ENCODE results near the gene GJB3. TPM values are rescaled to one million over a fixed set of nuclear protein-coding genes. Genes with fewer than 3 reads are reported as not detected.

The GJB3 gene
- total RNA-seq, 1 donor from 2014 or later, result not detected

DNA sequence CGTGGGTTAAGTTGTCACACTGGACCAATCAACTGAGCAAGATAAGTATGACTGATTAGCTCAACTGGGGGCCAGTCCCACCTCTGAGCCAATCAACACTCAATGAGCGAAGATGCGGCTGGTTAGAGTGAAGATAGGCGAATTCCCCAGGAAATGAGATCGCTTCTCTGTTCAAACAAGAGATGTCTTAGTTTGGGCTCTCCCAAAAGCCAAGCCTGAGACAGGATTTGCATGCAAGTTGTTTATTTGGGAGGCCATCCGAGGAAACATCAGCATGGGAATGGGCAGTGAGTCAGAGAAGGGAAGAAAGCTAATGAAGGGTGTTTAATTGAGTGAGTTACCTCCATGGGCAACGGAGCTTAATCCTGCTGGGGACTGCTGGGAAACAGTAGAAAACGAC lies 31.0 kb upstream of the GJB3 start:
- H3K36me3 Mint-ChIP-seq (ENCODE audit: low read depth), result no peaks in the 10 kb centered on the region
- intact Hi-C loops (cut with micrococcal nuclease), result no loop called here
- peaks cover 4% of the 10 kb centered on the region for H3K27me3 Mint-ChIP-seq (ENCODE audit: insufficient read depth)
- no peak overlapping the region for H3K4me3 Mint-ChIP-seq
- no peaks in the 10 kb centered on the region for H3K9me3 Mint-ChIP-seq
- H3K4me1 Mint-ChIP-seq (ENCODE audit: low read depth), result no peaks in the 10 kb centered on the region
- no peak for DNase-seq (ENCODE audit: low spot score)
- no peak overlapping the region for H3K27ac Mint-ChIP-seq

DNA sequence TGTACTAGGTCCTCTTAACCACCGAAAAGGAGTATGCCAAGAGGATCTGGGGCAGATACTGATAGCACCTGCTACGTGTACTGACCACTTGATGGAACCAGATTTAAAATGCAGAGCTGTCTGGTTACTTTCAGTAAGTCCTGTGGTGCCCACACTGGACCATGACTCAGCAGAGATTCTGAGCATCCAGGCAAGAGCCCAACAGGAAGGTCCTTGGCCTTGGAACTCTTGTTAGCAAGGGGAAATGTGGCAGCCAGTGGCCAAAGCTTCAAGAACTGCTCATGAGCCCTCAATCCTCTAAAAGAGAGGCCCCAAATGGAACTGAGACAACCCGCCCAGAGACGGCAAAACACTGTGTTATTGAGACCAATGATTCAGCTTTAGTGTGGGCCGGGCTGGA lies 30.4 kb upstream of the GJB3 start:
- H3K27me3 Mint-ChIP-seq (ENCODE audit: insufficient read depth), result peaks cover 4% of the 10 kb centered on the region

DNA sequence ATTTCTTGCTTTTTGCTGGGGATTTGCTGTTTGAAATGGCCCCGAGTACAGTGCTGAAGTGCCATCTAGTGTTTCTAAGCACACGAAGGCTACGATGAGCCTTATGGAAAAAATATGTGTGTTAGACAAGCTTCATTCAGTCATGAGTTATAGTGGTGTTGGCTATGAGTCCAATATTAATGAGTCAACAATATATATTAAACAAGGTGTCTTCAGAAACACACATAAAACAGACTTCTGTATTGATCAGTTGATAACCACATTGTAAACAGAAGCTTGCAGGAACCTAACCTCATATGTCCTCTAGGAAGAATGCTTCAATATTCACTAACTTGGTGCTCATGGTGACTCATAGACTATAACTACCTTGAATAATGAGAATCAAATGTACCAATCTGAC lies 27.9 kb upstream of the GJB3 start:
- H3K27me3 Mint-ChIP-seq (ENCODE audit: insufficient read depth), result peaks cover 6% of the 10 kb centered on the region
- no peak overlapping the region for H3K27ac Mint-ChIP-seq
- H3K9me3 Mint-ChIP-seq, result no peaks in the 10 kb centered on the region
- H3K4me1 Mint-ChIP-seq (ENCODE audit: low read depth), result no peaks in the 10 kb centered on the region
- intact Hi-C loops (cut with micrococcal nuclease), result no loop called here
- H3K36me3 Mint-ChIP-seq (ENCODE audit: low read depth), result no peaks in the 10 kb centered on the region
- no peak overlapping the region for H3K4me3 Mint-ChIP-seq
- no peak for DNase-seq (ENCODE audit: low spot score)

More for the DNA sequence above, 30.4 kb upstream of the GJB3 start:
- Mint-ChIP-seq H3K36me3 (ENCODE audit: low read depth) (no peaks in the 10 kb centered on the region), H3K4me1 (ENCODE audit: low read depth) (no peaks in the 10 kb centered on the region), H3K27ac (no peak overlapping the region), H3K9me3 (no peaks in the 10 kb centered on the region), H3K4me3 (no peak overlapping the region)
- no peak for DNase-seq (ENCODE audit: low spot score)
- intact Hi-C loops (cut with micrococcal nuclease), result no loop called here

DNA sequence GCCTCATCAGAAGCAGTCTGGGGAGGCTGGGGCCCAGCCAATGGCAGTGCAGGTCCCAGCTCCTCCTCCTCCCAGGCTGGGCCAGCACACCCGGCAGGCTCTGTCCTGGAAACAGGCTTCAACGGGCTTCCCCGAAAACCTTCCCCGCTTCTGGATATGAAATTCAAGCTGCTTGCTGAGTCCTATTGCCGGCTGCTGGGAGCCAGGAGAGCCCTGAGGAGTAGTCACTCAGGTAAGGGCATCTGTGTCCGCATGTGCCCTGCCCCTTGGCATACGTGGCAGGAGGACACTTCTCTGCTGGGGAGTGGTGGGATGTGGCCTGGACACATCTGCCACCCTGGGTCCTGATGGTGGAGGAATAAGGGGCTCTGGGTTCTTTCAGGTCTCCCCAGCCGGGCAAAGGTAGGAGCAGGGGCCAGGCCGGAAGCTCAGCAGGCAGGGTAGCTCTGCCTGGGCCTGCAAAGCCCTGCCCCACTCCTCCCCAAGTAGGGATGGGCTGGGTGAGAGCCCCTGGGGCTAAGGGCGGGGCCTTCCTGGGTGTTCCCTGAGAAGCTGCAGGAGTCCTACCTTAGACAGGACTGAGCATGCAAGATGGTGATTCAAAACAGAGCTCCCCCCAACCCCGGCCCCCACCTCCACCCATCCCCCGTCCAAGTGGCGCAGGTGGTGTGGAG lies 25.9 kb upstream of the GJB3 start, which contains the start of gene GJB5:
Gene GJB5 (plus strand): TSS at position 84 of the 674 bp plus-strand sequence. CDS start 2,284 bp downstream, outside the sequence.
- no peak for DNase-seq (ENCODE audit: low spot score)
- no peak within 1 kb of the TSS for H3K27ac Mint-ChIP-seq
- H3K9me3 Mint-ChIP-seq, result no peaks in the 10 kb centered on the region
- no peaks in the 10 kb centered on the region for H3K4me1 Mint-ChIP-seq (ENCODE audit: low read depth)
- intact Hi-C loops (cut with micrococcal nuclease), result no loop called here
- no peak within 1 kb of the TSS for H3K4me3 Mint-ChIP-seq
- H3K36me3 Mint-ChIP-seq (ENCODE audit: low read depth), result no peaks in the 10 kb centered on the region
- peaks cover 7% of the 10 kb centered on the region for H3K27me3 Mint-ChIP-seq (ENCODE audit: insufficient read depth)

DNA sequence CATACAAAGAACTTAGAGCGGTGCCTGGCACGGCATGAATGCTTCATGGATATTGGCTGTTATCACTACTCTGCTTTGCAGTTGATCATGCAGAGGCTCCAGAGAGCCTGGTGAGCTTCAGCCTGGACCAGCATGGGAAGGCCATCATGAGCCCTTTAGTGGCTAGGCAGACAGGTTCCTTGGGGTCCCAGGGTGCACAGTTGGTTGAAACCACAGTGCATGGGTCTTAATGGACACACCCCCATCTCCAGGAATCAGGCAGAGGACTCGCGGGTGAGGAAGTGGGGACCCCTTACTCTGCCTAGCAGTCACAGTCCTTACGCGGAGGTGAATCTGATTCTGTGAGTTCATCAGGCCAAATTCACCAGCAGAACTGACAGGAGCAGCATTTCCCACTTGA lies 25.1 kb upstream of the GJB3 start:
- no peak overlapping the region for H3K4me3 Mint-ChIP-seq
- no peak for DNase-seq (ENCODE audit: low spot score)
- intact Hi-C loops (cut with micrococcal nuclease), result no loop called here
- no peaks in the 10 kb centered on the region for H3K4me1 Mint-ChIP-seq (ENCODE audit: low read depth)
- H3K27me3 Mint-ChIP-seq (ENCODE audit: insufficient read depth), result peaks cover 7% of the 10 kb centered on the region
- no peak overlapping the region for H3K27ac Mint-ChIP-seq
- H3K36me3 Mint-ChIP-seq (ENCODE audit: low read depth), result no peaks in the 10 kb centered on the region
- no peaks in the 10 kb centered on the region for H3K9me3 Mint-ChIP-seq

DNA sequence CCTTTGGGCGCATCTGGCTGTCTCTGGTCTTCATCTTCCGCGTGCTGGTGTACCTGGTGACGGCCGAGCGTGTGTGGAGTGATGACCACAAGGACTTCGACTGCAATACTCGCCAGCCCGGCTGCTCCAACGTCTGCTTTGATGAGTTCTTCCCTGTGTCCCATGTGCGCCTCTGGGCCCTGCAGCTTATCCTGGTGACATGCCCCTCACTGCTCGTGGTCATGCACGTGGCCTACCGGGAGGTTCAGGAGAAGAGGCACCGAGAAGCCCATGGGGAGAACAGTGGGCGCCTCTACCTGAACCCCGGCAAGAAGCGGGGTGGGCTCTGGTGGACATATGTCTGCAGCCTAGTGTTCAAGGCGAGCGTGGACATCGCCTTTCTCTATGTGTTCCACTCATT lies 23.6 kb upstream of the GJB3 start:
- no peak for DNase-seq (ENCODE audit: low spot score)
- no peak overlapping the region for H3K27ac Mint-ChIP-seq
- peaks cover 7% of the 10 kb centered on the region for H3K27me3 Mint-ChIP-seq (ENCODE audit: insufficient read depth)
- no peaks in the 10 kb centered on the region for H3K9me3 Mint-ChIP-seq
- H3K4me1 Mint-ChIP-seq (ENCODE audit: low read depth), result no peaks in the 10 kb centered on the region
- intact Hi-C loops (cut with micrococcal nuclease), result no loop called here
- H3K36me3 Mint-ChIP-seq (ENCODE audit: low read depth), result no peaks in the 10 kb centered on the region
- no peak overlapping the region for H3K4me3 Mint-ChIP-seq

DNA sequence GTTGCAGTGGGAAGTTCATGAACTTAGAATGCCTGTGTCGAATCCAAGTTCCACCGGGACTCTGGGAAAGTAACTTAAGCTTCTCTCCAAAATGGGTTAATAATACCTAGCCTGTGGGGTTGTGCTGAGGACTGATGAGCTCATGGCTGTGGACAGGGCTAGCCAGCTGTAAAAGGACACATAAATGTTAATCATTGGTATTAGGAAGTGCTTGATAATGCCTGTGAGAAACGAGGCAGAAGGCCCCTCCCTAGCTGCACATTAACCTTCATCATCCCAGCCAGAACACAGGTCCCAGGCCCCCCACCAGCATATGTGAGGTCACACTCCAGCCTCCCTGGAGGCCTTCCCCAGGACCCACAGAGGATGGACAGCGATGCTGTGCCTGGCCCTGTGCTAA lies 22.3 kb upstream of the GJB3 start:
- Mint-ChIP-seq H3K9me3 (no peaks in the 10 kb centered on the region), H3K4me1 (ENCODE audit: low read depth) (no peaks in the 10 kb centered on the region), H3K4me3 (no peak overlapping the region), H3K27ac (no peak overlapping the region), H3K27me3 (ENCODE audit: insufficient read depth) (peaks cover 5% of the 10 kb centered on the region), H3K36me3 (ENCODE audit: low read depth) (no peaks in the 10 kb centered on the region)
- intact Hi-C loops (cut with micrococcal nuclease), result no loop called here
- no peak for DNase-seq (ENCODE audit: low spot score)

DNA sequence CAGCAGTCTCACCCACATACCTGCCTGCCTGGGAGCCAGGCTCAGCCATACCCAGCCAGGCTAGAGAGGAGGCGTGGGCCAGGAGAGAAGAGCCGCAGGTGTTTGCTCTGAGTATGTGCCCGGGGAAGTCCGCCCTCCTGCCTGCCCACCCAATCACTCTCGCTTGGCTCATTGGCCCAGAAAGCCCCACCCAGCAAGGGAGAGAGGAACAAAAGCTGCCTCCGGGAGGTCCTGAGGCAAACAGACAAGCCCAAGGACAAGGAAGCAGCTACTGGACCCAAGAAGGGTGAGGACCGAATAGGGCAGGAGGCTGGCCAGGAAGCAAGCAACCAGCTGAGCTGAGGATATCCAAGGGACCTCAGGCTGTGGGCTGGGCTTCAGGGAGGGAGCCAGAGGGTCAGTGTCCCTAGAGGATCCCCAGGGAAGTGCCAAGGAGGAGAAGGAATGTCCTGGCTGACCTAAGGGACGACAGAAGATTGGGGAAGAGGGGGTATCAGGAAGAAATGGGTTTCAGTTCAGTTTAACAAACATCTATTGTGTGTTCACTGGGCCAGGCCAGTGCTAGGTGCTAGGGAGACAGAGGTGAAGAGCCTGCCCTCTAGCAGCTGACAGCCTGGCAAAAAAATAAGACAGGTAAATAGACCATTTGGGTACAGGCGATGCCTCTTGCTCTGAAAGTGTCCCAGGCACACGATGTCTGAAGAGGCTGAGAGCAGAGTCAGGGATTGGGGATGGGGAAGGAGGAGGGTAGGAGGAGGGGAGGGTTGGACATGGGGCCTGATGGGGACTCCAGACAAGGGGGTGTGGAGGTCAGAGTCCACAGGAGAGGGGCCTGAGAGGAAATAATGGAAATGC lies 21.3 kb upstream of the GJB3 start, which contains the start of gene GJB4:
Gene GJB4 (plus strand): TSS at position 238 of the 855 bp plus-strand sequence. CDS start 1,515 bp downstream, outside the sequence.
- H3K27me3 Mint-ChIP-seq (ENCODE audit: insufficient read depth), result peaks cover 5% of the 10 kb centered on the region
- H3K4me1 Mint-ChIP-seq (ENCODE audit: low read depth), result no peaks in the 10 kb centered on the region
- no peak within 1 kb of the TSS for H3K4me3 Mint-ChIP-seq
- intact Hi-C loops (cut with micrococcal nuclease), result no loop called here
- no peak within 1 kb of the TSS for H3K27ac Mint-ChIP-seq
- no peak for DNase-seq (ENCODE audit: low spot score)
- no peaks in the 10 kb centered on the region for H3K9me3 Mint-ChIP-seq
- H3K36me3 Mint-ChIP-seq (ENCODE audit: low read depth), result no peaks in the 10 kb centered on the region

DNA sequence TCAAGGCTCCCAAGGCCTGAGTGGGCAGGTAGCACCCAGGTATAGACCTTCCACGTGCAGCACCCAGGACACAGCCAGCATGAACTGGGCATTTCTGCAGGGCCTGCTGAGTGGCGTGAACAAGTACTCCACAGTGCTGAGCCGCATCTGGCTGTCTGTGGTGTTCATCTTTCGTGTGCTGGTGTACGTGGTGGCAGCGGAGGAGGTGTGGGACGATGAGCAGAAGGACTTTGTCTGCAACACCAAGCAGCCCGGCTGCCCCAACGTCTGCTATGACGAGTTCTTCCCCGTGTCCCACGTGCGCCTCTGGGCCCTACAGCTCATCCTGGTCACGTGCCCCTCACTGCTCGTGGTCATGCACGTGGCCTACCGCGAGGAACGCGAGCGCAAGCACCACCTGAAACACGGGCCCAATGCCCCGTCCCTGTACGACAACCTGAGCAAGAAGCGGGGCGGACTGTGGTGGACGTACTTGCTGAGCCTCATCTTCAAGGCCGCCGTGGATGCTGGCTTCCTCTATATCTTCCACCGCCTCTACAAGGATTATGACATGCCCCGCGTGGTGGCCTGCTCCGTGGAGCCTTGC lies 19.7 kb upstream of the GJB3 start:
- Mint-ChIP-seq H3K27ac (no peak overlapping the region), H3K4me1 (ENCODE audit: low read depth) (no peaks in the 10 kb centered on the region), H3K36me3 (ENCODE audit: low read depth) (no peaks in the 10 kb centered on the region), H3K4me3 (no peak overlapping the region), H3K9me3 (no peaks in the 10 kb centered on the region), H3K27me3 (ENCODE audit: insufficient read depth) (peaks cover 5% of the 10 kb centered on the region)
- intact Hi-C loops (cut with micrococcal nuclease), result no loop called here
- no peak for DNase-seq (ENCODE audit: low spot score)

DNA sequence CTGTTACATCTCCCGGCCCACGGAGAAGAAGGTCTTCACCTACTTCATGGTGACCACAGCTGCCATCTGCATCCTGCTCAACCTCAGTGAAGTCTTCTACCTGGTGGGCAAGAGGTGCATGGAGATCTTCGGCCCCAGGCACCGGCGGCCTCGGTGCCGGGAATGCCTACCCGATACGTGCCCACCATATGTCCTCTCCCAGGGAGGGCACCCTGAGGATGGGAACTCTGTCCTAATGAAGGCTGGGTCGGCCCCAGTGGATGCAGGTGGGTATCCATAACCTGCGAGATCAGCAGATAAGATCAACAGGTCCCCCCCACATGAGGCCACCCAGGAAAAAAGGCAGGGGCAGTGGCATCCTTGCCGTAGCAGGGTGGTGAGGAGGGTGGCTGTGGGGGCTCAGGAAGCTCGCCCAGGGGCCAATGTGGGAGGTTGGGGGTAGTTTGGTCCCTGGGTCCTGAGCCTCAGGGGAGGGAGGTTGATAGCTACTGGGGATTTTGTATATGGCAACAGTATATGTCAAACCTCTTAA lies 19.2 kb upstream of the GJB3 start:
- H3K4me1 Mint-ChIP-seq (ENCODE audit: low read depth), result no peaks in the 10 kb centered on the region
- intact Hi-C loops (cut with micrococcal nuclease), result no loop called here
- H3K4me3 Mint-ChIP-seq, result no peak overlapping the region
- no peaks in the 10 kb centered on the region for H3K36me3 Mint-ChIP-seq (ENCODE audit: low read depth)
- no peaks in the 10 kb centered on the region for H3K9me3 Mint-ChIP-seq
- H3K27me3 Mint-ChIP-seq (ENCODE audit: insufficient read depth), result peaks cover 5% of the 10 kb centered on the region
- no peak overlapping the region for H3K27ac Mint-ChIP-seq
- no peak for DNase-seq (ENCODE audit: low spot score)

DNA sequence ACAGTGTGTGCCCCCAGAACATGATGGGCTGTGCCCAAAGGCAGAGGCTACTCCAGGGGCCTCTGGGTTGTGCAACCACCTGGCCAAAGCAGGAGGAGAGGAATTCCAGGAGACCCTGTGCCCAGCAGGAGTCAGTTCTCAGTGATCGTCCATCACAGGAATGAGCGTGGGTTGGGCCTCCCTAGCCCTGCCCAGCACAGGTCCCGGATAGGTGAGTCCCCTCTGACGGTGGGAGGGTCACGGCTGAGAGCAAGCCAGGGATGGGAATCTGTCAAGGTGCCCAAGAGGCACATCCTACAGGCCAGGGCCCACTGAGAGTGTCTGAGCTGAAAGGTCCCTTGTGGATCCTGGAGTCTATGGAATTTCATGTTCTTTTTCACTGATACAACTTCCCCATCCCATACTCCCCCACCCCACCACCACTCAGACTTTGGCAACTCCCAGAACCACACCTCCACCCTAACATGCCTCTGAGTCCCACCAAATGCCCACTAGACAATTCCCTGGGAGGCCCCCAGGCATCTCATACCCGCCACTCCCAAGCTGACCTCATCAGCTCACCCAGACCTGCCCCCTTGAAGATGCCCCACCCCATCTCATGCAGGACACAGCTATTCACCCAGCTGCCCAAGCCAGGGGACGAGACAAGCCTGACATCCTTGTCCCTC lies 18.4 kb upstream of the GJB3 start:
- H3K36me3 Mint-ChIP-seq (ENCODE audit: low read depth), result no peaks in the 10 kb centered on the region
- no peaks in the 10 kb centered on the region for H3K9me3 Mint-ChIP-seq
- no peak overlapping the region for H3K4me3 Mint-ChIP-seq
- intact Hi-C loops (cut with micrococcal nuclease), result no loop called here
- H3K4me1 Mint-ChIP-seq (ENCODE audit: low read depth), result no peaks in the 10 kb centered on the region
- H3K27me3 Mint-ChIP-seq (ENCODE audit: insufficient read depth), result peaks cover 5% of the 10 kb centered on the region
- no peak for DNase-seq (ENCODE audit: low spot score)
- H3K27ac Mint-ChIP-seq, result no peak overlapping the region

DNA sequence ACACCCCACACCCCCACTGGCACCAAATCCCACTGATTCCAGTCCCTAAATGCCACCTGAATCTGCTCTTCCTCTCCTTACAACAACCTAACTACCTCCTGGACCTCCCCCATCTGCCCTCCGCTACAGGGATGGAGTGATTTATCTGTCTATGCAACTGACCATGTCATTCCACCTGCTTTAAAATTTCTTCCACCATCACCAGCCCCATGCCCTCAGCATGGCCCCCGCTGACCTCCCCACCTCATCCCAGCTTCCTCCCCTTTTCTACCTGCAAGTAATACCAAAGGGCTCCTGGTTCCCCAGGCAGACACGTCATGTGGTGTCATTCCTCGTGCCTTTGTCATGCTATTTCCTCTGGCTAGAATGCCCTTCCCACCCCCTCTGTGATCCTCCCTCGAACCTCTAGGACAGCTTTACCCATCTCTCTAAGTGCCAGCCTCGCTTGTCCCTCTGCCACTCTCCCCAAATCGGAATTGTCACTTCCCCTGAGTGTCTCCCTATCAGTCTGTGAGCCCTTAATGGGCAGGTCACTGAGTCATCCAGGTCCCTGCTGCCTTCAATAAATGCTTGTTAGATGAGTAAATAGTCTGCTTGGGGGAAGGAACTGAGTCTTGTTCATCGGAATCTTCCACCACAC lies 17.8 kb upstream of the GJB3 start:
- H3K4me1 Mint-ChIP-seq (ENCODE audit: low read depth), result no peaks in the 10 kb centered on the region
- no peak overlapping the region for H3K4me3 Mint-ChIP-seq
- intact Hi-C loops (cut with micrococcal nuclease), result no loop called here
- H3K27me3 Mint-ChIP-seq (ENCODE audit: insufficient read depth), result peaks cover 3% of the 10 kb centered on the region
- no peaks in the 10 kb centered on the region for H3K36me3 Mint-ChIP-seq (ENCODE audit: low read depth)
- H3K27ac Mint-ChIP-seq, result no peak overlapping the region
- DNase-seq (ENCODE audit: low spot score), result no peak
- H3K9me3 Mint-ChIP-seq, result no peaks in the 10 kb centered on the region
